SHP77 (cell line): ENCODE measurements around the gene SUN5.
"Not testable (repeated sequence)": the region's sequence is repeated elsewhere in the genome, so short reads cannot be mapped to it uniquely, and the experiment has no call there.

Experiments used
- DNase-seq, 2 experiments: peaks; one replicate each; lab custom pipeline; 2025; lab: John Stamatoyannopoulos, UW

Gene SUN5

GRCh38 chr20:32977281-32978008, 26.8 kb downstream of the SUN5 start:
- DNase-seq, result no peak

- DNase-seq, result no peak
Measured at GRCh38 chr20:32976746-32977145, 27.5 kb downstream of the SUN5 start.

GRCh38 chr20:32975698-32976674, 28.2 kb downstream of the SUN5 start:
- no peak for DNase-seq

- not testable (repeated sequence) for DNase-seq
Measured at GRCh38 chr20:32975121-32975520, 29.1 kb downstream of the SUN5 start.

- DNase-seq, result not testable (repeated sequence)
Measured at GRCh38 chr20:32974204-32975064, 29.8 kb downstream of the SUN5 start.

GRCh38 chr20:32973077-32973717, 31.0 kb downstream of the SUN5 start:
- no peak for DNase-seq

- no peak for DNase-seq
Measured at GRCh38 chr20:32972181-32973076, 31.8 kb downstream of the SUN5 start.

- no peak for DNase-seq
Measured at GRCh38 chr20:32971703-32972161, 32.5 kb downstream of the SUN5 start.

- DNase-seq, result no peak
Measured at GRCh38 chr20:32970973-32971300, 33.3 kb downstream of the SUN5 start.

- no peak for DNase-seq
Measured at GRCh38 chr20:32970115-32970972, 33.9 kb downstream of the SUN5 start.

GRCh38 chr20:32969356-32970114, 34.7 kb downstream of the SUN5 start:
- DNase-seq, result no peak

- no peak for DNase-seq
Measured at GRCh38 chr20:32968478-32969241, 35.6 kb downstream of the SUN5 start.

- no peak for DNase-seq
Measured at GRCh38 chr20:32967961-32968457, 36.2 kb downstream of the SUN5 start.

GRCh38 chr20:32966881-32967781, 37.1 kb downstream of the SUN5 start:
- DNase-seq, result no peak

GRCh38 chr20:32966382-32966781, 37.9 kb downstream of the SUN5 start:
- DNase-seq, result no peak

GRCh38 chr20:32965581-32966373, 38.5 kb downstream of the SUN5 start:
- no peak for DNase-seq
